PC-9 (cell line): Measurements from ENCODE around the gene GALNT2. TPM values are rescaled to one million over a fixed set of nuclear protein-coding genes. Genes with fewer than 3 reads are reported as not detected.

ENCODE experiments used
- BruUV-seq: library from RNA; stranded (reverse); fragments of 400-500 nt; replicated peaks from 2 replicates; lab custom pipeline; 2021; lab: Mats Ljungman, UMichigan
- CTCF ChIA-PET: fragments of 300-600 bp; sonication (Branson Sonifier 250); formaldehyde crosslinking; loops from one replicate; lab custom pipeline; 2022; ENCODE audit warnings: antibody characterized with exemption; lab: Charles Lee
- POLR2A ChIA-PET: fragments of 300-600 bp; sonication (Branson Sonifier 250); formaldehyde crosslinking; loops from one replicate; lab custom pipeline; 2022; ENCODE audit warnings: antibody characterized with exemption; ENCODE audit not compliant: unreplicated experiment; lab: Charles Lee
- DNase-seq, 2 experiments: peaks; one replicate each; pipeline versions ENCODE4 v3.0.0 to v3.0.0-alpha.2; 2015 to 2022; ENCODE audit warnings: mixed read lengths in 1 of 2
- H2AFZ ChIP-seq: fragments of 200-600 bp; sonication (generic); 2 replicates; pipeline ENCODE4 v1.8.1; 2017; ENCODE audit warnings: antibody characterized with exemption
- H3F3A ChIP-seq: fragments of 200-600 bp; sonication (generic); 2 replicates; pipeline ENCODE4 v1.8.1; 2017; ENCODE audit warnings: antibody characterized with exemption, mild to moderate bottlenecking, low read depth; ENCODE audit not compliant: insufficient read depth
- H3K27ac ChIP-seq: fragments of 200-600 bp; sonication (generic); 2 replicates; pipeline ENCODE4 v1.6.1; 2016; ENCODE audit warnings: mixed run types
- H3K27me3 ChIP-seq: fragments of 200-600 bp; sonication (generic); 2 replicates; pipeline ENCODE4 v1.6.1; 2016; ENCODE audit warnings: low read depth, mixed run types; ENCODE audit not compliant: insufficient read depth
- H3K36me3 ChIP-seq: fragments of 200-600 bp; sonication (generic); 2 replicates; pipeline ENCODE4 v1.6.1; 2016; ENCODE audit warnings: low read depth, mixed run types
- H3K4me1 ChIP-seq: fragments of 200-600 bp; sonication (generic); replicated peaks from 2 replicates; pipeline ENCODE4 v1.6.1; 2016; ENCODE audit warnings: mixed run types; ENCODE audit not compliant: insufficient read depth
- H3K4me2 ChIP-seq: fragments of 200-600 bp; sonication (generic); 2 replicates; pipeline ENCODE4 v1.6.1; 2017; ENCODE audit warnings: mixed run types
- H3K4me3 ChIP-seq: fragments of 200-600 bp; sonication (generic); 2 replicates; pipeline ENCODE4 v1.6.1; 2016; ENCODE audit warnings: mixed run types
- H3K79me2 ChIP-seq: fragments of 200-600 bp; sonication (generic); 2 replicates; pipeline ENCODE4 v1.6.1; 2017; ENCODE audit warnings: low read depth, mixed run types
- H3K9me2 ChIP-seq: fragments of 200-600 bp; sonication (generic); 2 replicates; pipeline ENCODE4 v1.8.1; 2017; ENCODE audit warnings: mild to moderate bottlenecking; ENCODE audit not compliant: insufficient read depth
- H3K9me3 ChIP-seq: fragments of 200-600 bp; sonication (generic); 2 replicates; pipeline ENCODE4 v1.8.1; 2016; ENCODE audit warnings: low read depth; ENCODE audit not compliant: insufficient read depth
- H4K20me1 ChIP-seq: fragments of 200-600 bp; sonication (generic); 2 replicates; pipeline ENCODE4 v1.8.1; 2017; ENCODE audit not compliant: insufficient read depth
- EZH2 ChIP-seq: fragments of 200-600 bp; sonication (generic); IDR thresholded peaks from 2 replicates; pipeline ENCODE4 v1.8.0; 2017; ENCODE audit warnings: antibody characterized with exemption, low read depth
- intact Hi-C: fragments of 100-400 bp; cut with micrococcal nuclease; formaldehyde crosslinking; loops from one replicate; pipeline ENCODE4 v1.10.0; 2022; ENCODE audit not compliant: unreplicated experiment
- total RNA-seq: library from RNA; stranded (reverse); gene quantifications from 2 replicates; pipeline ENCODE4 v1.2.3, GENCODE V29; 2021
- TF ChIP-seq, protein P1 (sequence below): fragments of 200-600 bp; sonication (generic); conservative IDR thresholded peaks from 2 replicates; pipeline ENCODE4 v1.6.1; 2017; ENCODE audit warnings: mixed run types, antibody characterized with exemption, mild to moderate bottlenecking, moderate library complexity

Gene GALNT2
- total RNA-seq, 1 experiment from 2014 or later, result 121 TPM

DNA sequence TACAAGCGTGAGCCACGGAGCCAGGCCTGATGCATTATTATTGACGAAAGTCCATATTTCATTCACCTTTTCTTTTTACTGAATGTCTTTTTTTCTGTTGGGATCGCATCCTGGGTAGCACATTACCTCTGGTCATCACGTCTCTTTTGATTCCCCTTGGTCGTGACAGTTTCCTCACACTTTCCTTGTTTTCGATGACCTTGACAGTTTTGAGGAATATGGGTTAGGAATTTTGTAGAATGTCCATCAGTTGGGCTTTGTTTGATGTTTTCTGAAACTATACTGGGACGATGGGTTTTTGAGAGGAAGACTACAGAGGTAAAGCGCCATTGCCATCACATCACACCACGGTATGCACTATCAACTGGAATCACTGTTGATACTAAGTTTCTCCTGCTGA is 26.6 kb upstream of the GALNT2 start:
- Histone ChIP-seq H3K27me3 (no peaks in the 10 kb centered on the region), H3K9me3 (0 out of 2 replicates have a peak, but pooled peaks cover 3% of the 10 kb centered on the region), H3K4me2 (no peak overlapping the region), H3K27ac (no peak overlapping the region), H2AFZ (no peak overlapping the region), H3K36me3 (no peaks in the 10 kb centered on the region), H3F3A (no peaks in the 10 kb centered on the region), H3K9me2 (no peaks in the 10 kb centered on the region), H3K4me3 (no peak overlapping the region), H3K79me2 (no peaks in the 10 kb centered on the region), H3K4me1 (peaks cover 10% of the 10 kb centered on the region), H4K20me1 (no peaks in the 10 kb centered on the region)
- no TSS peak for BruUV-seq
- POLR2A ChIA-PET, result no interaction called here
- CTCF ChIA-PET, result no interaction called here
- no peak for DNase-seq
- TF ChIP-seq, protein P1, sequence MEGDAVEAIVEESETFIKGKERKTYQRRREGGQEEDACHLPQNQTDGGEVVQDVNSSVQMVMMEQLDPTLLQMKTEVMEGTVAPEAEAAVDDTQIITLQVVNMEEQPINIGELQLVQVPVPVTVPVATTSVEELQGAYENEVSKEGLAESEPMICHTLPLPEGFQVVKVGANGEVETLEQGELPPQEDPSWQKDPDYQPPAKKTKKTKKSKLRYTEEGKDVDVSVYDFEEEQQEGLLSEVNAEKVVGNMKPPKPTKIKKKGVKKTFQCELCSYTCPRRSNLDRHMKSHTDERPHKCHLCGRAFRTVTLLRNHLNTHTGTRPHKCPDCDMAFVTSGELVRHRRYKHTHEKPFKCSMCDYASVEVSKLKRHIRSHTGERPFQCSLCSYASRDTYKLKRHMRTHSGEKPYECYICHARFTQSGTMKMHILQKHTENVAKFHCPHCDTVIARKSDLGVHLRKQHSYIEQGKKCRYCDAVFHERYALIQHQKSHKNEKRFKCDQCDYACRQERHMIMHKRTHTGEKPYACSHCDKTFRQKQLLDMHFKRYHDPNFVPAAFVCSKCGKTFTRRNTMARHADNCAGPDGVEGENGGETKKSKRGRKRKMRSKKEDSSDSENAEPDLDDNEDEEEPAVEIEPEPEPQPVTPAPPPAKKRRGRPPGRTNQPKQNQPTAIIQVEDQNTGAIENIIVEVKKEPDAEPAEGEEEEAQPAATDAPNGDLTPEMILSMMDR, result no peak
- no peak for TF ChIP-seq EZH2
- intact Hi-C loops, result no loop called here

DNA sequence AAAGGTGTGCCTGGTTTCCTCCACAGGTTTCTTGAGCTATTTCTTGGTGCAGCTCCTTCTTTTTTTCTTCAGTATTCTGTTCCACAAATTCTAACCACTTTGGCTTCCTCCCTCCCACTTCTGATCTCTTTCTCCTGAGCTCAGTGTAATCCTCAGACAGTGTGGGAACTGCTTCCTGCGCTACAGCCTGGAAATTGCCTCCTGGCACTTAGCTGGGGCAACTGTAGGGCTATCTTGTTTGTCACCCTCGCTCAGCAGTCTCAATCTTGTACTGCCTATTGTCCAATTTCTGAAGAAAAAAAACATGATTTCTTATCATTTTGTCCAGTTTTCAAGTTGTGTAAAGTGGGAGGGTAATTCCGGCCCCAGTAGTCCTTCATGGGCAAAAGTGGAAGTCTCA is 24.0 kb upstream of the GALNT2 start:
- H3K4me2 ChIP-seq, result no peak overlapping the region
- no peaks in the 10 kb centered on the region for H3K79me2 ChIP-seq
- CTCF ChIA-PET, result interaction anchor here (0.7 kb wide), 1 partner anchor 124 kb away, joined by 3 read pairs; no protein-coding TSS in a partner anchor
- H3K9me2 ChIP-seq, result no peaks in the 10 kb centered on the region
- POLR2A ChIA-PET, result no interaction called here
- H3K36me3 ChIP-seq, result no peaks in the 10 kb centered on the region
- no TSS peak for BruUV-seq
- H3K4me1 ChIP-seq, result peaks cover 16% of the 10 kb centered on the region
- no peaks in the 10 kb centered on the region for H3F3A ChIP-seq
- H3K4me3 ChIP-seq, result no peak overlapping the region
- no peaks in the 10 kb centered on the region for H4K20me1 ChIP-seq
- no peaks in the 10 kb centered on the region for H3K9me3 ChIP-seq
- H3K27ac ChIP-seq, result no peak overlapping the region
- TF ChIP-seq, protein P1, result no peak
- no peak for TF ChIP-seq EZH2
- no peak overlapping the region for H2AFZ ChIP-seq
- intact Hi-C loops, result no loop called here
- H3K27me3 ChIP-seq, result no peaks in the 10 kb centered on the region
- no peak for DNase-seq

DNA sequence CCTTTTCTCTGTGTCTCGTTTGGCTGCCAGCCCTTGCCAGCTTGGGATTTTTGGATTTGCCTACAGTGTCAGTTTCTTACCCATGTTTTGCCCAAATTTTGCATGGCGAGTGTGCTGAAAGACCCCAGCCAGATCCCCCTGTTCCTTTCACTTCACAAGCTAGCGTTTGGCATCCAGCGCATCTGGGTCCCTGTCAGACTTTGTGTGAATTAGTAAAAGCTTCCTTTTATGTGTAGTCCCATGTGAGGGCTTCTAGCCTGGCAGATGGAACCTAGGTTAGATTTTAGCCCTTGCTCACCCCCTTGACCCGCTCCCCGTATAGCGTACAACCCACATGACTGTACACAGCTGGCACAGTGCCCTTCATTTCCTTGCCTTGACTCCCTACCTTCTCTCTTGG is 22.3 kb upstream of the GALNT2 start:
- DNase-seq, result no peak
- CTCF ChIA-PET, result no interaction called here
- Histone ChIP-seq H3K9me3 (no peaks in the 10 kb centered on the region), H3K4me1 (peaks cover 20% of the 10 kb centered on the region), H3F3A (no peaks in the 10 kb centered on the region), H3K4me3 (no peak overlapping the region), H3K79me2 (no peaks in the 10 kb centered on the region), H3K27ac (no peak overlapping the region), H3K36me3 (no peaks in the 10 kb centered on the region), H4K20me1 (no peaks in the 10 kb centered on the region), H2AFZ (no peak overlapping the region), H3K9me2 (no peaks in the 10 kb centered on the region), H3K4me2 (no peak overlapping the region), H3K27me3 (no peaks in the 10 kb centered on the region)
- POLR2A ChIA-PET, result no interaction called here
- TF ChIP-seq EZH2, result no peak
- TF ChIP-seq, protein P1, result no peak
- intact Hi-C loops, result no loop called here
- BruUV-seq, result no TSS peak
